ENCODE data around the gene USP33.

USP33 gene

DNA sequence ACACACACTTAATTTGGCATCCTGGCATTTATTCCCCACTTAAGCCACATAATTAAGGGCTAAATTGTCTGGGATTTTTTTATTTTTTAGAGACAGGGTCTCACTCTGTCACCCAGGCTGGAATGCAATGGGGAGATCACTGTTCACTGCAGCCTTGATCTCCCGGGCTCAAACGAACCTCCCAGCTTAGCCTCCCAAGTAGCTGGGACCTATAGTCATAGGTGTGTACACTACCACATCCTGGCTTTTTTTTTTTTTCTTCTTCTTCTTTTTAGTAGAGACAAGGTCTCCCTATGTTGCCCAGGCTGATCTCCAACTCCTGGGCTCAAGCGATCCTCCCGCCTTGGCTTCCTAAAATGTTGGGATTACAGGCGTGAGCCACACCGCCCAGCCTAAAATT is 101.4 kb downstream of the USP33 start:
- TF ChIP-seq, protein P1, sequence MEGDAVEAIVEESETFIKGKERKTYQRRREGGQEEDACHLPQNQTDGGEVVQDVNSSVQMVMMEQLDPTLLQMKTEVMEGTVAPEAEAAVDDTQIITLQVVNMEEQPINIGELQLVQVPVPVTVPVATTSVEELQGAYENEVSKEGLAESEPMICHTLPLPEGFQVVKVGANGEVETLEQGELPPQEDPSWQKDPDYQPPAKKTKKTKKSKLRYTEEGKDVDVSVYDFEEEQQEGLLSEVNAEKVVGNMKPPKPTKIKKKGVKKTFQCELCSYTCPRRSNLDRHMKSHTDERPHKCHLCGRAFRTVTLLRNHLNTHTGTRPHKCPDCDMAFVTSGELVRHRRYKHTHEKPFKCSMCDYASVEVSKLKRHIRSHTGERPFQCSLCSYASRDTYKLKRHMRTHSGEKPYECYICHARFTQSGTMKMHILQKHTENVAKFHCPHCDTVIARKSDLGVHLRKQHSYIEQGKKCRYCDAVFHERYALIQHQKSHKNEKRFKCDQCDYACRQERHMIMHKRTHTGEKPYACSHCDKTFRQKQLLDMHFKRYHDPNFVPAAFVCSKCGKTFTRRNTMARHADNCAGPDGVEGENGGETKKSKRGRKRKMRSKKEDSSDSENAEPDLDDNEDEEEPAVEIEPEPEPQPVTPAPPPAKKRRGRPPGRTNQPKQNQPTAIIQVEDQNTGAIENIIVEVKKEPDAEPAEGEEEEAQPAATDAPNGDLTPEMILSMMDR (conservative IDR thresholded peaks at IDR 0.05; ENCODE audit: low read depth, low read length): no peak

DNA sequence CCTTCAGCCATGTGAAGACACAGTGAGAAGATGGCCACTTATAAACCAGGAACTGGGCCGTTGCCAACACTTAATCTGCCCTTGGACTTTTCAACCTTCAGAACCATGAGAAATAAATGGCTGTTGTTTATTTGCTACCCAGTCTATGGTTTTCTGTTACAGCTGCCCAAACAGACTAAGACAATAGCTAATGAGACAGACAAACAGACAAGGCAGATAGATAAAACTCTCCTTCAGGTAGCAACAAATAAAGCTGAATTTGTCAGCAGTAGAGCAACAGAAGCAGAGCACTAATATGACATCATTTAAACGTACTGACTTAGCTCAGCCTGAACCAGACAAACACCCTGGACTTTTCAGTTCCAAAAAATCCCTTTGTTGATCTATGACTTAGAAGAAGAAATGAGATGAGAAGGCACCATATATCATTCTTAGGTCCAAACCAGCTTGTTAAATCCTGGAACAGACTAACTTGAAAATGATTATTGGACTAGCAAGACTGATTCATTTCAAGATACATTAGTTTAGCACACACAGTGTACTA is 104.1 kb downstream of the USP33 start:
- no peak overlapping the region for H3K4me2 ChIP-seq
- no peak overlapping the region for H2AFZ ChIP-seq (ENCODE audit: low read depth)
- no peaks in the 10 kb centered on the region for H4K20me1 ChIP-seq (ENCODE audit: insufficient read depth)
- H3K9ac ChIP-seq: no peak overlapping the region
- TF ChIP-seq, protein P1 (conservative IDR thresholded peaks at IDR 0.05; ENCODE audit: low read depth, low read length): no peak
- no peaks in the 10 kb centered on the region for H3K36me3 ChIP-seq (ENCODE audit: insufficient read depth)
- H3K27ac ChIP-seq: no peak overlapping the region
- peaks cover 85% of the 10 kb centered on the region for H3K79me2 ChIP-seq (ENCODE audit: insufficient read depth, low read depth)
- H3K4me3 ChIP-seq (IDR thresholded peaks at IDR 0.05; ENCODE audit: insufficient read depth, low read depth, low read length): no peak overlapping the region
- H3K27me3 ChIP-seq (ENCODE audit: insufficient read depth, low read depth): no peaks in the 10 kb centered on the region
- H3K4me1 ChIP-seq (ENCODE audit: low read depth, poor library complexity, severe bottlenecking): peaks cover 46% of the 10 kb centered on the region

More for the DNA sequence above, 101.4 kb downstream of the USP33 start:
- no peak overlapping the region for H2AFZ ChIP-seq (ENCODE audit: low read depth)
- no peak overlapping the region for H3K27ac ChIP-seq
- peaks cover 18% of the 10 kb centered on the region for H3K4me1 ChIP-seq (ENCODE audit: low read depth, poor library complexity, severe bottlenecking)
- H4K20me1 ChIP-seq (ENCODE audit: insufficient read depth): no peaks in the 10 kb centered on the region
- H3K79me2 ChIP-seq (ENCODE audit: insufficient read depth, low read depth): peaks cover 88% of the 10 kb centered on the region
- H3K27me3 ChIP-seq (ENCODE audit: insufficient read depth, low read depth): no peaks in the 10 kb centered on the region
- H3K4me3 ChIP-seq (IDR thresholded peaks at IDR 0.05; ENCODE audit: insufficient read depth, low read depth, low read length): no peak overlapping the region
- H3K36me3 ChIP-seq (ENCODE audit: insufficient read depth): no peaks in the 10 kb centered on the region
- no peak overlapping the region for H3K9ac ChIP-seq
- H3K4me2 ChIP-seq: no peak overlapping the region

DNA sequence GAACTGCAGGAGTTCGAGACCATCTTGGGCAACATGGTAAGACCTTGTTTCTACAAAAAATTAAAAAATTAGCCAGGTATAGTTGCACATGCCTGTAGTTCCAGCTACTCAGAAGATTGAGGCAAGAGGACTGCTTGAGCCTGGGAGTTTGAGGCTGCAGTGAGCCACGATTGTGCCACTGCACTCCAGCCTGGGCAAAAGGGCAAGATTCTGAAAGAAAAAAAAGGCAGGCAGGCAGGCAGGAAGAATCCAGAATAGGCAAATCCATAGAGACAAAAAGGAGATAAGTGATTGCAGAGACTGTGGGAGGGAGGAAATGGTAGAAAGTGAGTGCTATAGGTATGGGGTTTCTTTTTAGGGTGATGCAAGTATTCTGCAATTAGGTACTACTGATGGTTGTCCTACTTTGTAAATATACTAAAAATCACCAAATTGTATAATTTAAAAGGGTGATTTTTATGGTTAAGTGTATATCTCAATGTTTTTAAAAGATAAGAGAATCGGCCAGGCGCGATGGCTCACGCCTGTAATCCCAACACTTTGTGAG is 106.6 kb downstream of the USP33 start:
- TF ChIP-seq, protein P1 (conservative IDR thresholded peaks at IDR 0.05; ENCODE audit: low read depth, low read length): no peak
- no peak overlapping the region for H3K4me3 ChIP-seq (IDR thresholded peaks at IDR 0.05; ENCODE audit: insufficient read depth, low read depth, low read length)
- H2AFZ ChIP-seq (ENCODE audit: low read depth): no peak overlapping the region
- no peak overlapping the region for H3K4me2 ChIP-seq
- H3K27me3 ChIP-seq (ENCODE audit: insufficient read depth, low read depth): no peaks in the 10 kb centered on the region
- no peak overlapping the region for H3K9ac ChIP-seq
- H3K36me3 ChIP-seq (ENCODE audit: insufficient read depth): no peaks in the 10 kb centered on the region
- H3K4me1 ChIP-seq (ENCODE audit: low read depth, poor library complexity, severe bottlenecking): peaks cover 47% of the 10 kb centered on the region
- no peaks in the 10 kb centered on the region for H4K20me1 ChIP-seq (ENCODE audit: insufficient read depth)
- H3K27ac ChIP-seq: peak overlapping the region; percentile 61; the same call in 1 of the 2 replicates
- H3K79me2 ChIP-seq (ENCODE audit: insufficient read depth, low read depth): peaks cover 89% of the 10 kb centered on the region

DNA sequence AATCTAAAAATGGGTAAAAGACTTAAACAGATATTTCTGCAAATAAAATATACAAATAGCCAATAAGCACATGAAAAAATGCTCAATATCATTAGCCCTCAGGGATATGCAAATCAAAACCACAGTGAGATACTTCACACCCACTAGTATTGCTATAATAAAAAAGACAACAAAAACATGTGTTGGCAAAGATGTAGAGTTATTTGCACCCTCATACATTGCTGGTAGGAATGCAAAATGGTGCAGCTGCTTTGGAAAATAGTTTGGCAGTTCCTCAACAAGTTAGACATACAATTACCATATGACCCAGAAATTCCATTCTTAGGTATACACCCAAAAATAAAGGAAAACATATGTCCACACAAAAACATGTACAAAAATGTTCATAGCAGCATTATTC is 107.4 kb downstream of the USP33 start:
- Histone ChIP-seq H3K27ac (peak overlapping the region; percentile 61), H3K27me3 (ENCODE audit: insufficient read depth, low read depth) (no peaks in the 10 kb centered on the region), H3K36me3 (ENCODE audit: insufficient read depth) (no peaks in the 10 kb centered on the region), H3K4me2 (peak overlapping the region; percentile 50), H3K4me1 (ENCODE audit: low read depth, poor library complexity, severe bottlenecking) (peaks cover 43% of the 10 kb centered on the region), H3K9ac (no peak overlapping the region; the same call in 1 of the 2 replicates), H4K20me1 (ENCODE audit: insufficient read depth) (no peaks in the 10 kb centered on the region), H3K79me2 (ENCODE audit: insufficient read depth, low read depth) (peaks cover 85% of the 10 kb centered on the region), H2AFZ (ENCODE audit: low read depth) (no peak overlapping the region), H3K4me3 (IDR thresholded peaks at IDR 0.05; ENCODE audit: insufficient read depth, low read depth, low read length) (peak overlapping the region; percentile 32)
- TF ChIP-seq, protein P1 (conservative IDR thresholded peaks at IDR 0.05; ENCODE audit: low read depth, low read length): no peak

Data from KMS-11 (cell line).